Ovary (tissue), 3 donors: ENCODE results near the gene PLIN1.

Experiments
- CTCF ChIP-seq, 3 donors: fragments of 450-650 bp in 2 of 3; fragments of 200-600 bp in 1 of 3; IDR thresholded peaks; one replicate each; pipeline versions ENCODE4 v1.5.1 to v1.8.0; 2016 to 2022; ENCODE audit warnings: antibody characterized with exemption in 3 of 3, mild to moderate bottlenecking in 1 of 3
- POLR2A ChIP-seq: fragments of 450-650 bp; IDR thresholded peaks from one replicate; pipeline ENCODE4 v1.6.1; 2017; ENCODE audit warnings: antibody characterized with exemption, mild to moderate bottlenecking, moderate library complexity
- donor health status: DM: no; HTN: no; CAD: no.

GRCh38 chr15:89659295-89659694 lies 19.9 kb downstream of the PLIN1 start:
- TF ChIP-seq CTCF (IDR thresholded peaks at IDR 0.05) (no peak), POLR2A (no peak)
